Erythroblast (primary cell): Measurements from ENCODE around the gene KRT77.

Experiments used
- GATA1 ChIP-seq: IDR thresholded peaks from 2 replicates; pipeline ENCODE4 v1.6.1; 2011; ENCODE audit warnings: low read depth, mild to moderate bottlenecking, control low read depth, low read length, moderate library complexity
- POLR2A ChIP-seq: IDR thresholded peaks from 2 replicates; pipeline ENCODE4 v1.6.1; 2011; ENCODE audit warnings: mild to moderate bottlenecking, low read length

GRCh38 chr12:52741375-52742195, 38.3 kb upstream of the KRT77 start:
- TF ChIP-seq POLR2A (no peak), GATA1 (no peak)
